Measurements from ENCODE around the gene WDR91.

DNA sequence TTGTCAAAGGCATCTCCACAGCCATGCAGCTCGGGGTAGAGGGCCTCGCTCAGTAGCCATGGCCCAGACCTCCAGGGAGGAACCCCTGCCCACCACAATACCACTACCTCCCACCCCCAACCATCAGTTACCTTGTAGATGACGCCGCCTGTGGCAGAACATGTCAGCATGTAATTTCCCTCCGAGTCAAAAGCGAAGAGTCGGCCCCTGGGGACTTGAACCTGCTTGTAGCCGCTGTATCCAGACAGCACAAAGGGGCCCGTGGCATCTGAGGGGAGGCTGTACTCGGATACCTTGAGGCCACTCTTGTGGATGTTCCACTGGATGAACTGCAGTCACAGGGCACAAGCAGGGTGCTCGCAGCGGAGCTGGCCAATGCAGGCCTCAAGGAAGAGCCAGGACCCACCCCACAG lies 24.5 kb downstream of the WDR91 start:
- TF ChIP-seq, protein P1, sequence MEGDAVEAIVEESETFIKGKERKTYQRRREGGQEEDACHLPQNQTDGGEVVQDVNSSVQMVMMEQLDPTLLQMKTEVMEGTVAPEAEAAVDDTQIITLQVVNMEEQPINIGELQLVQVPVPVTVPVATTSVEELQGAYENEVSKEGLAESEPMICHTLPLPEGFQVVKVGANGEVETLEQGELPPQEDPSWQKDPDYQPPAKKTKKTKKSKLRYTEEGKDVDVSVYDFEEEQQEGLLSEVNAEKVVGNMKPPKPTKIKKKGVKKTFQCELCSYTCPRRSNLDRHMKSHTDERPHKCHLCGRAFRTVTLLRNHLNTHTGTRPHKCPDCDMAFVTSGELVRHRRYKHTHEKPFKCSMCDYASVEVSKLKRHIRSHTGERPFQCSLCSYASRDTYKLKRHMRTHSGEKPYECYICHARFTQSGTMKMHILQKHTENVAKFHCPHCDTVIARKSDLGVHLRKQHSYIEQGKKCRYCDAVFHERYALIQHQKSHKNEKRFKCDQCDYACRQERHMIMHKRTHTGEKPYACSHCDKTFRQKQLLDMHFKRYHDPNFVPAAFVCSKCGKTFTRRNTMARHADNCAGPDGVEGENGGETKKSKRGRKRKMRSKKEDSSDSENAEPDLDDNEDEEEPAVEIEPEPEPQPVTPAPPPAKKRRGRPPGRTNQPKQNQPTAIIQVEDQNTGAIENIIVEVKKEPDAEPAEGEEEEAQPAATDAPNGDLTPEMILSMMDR (IDR thresholded peaks at IDR 0.05; ENCODE audit: low read length): no peak
- no peak for TF ChIP-seq EZH2 (IDR thresholded peaks at IDR 0.05; ENCODE audit: borderline replicate concordance, low read length)

All from OCI-LY1 (cell line).